GM13977 (cell line): Measurements from ENCODE around the gene CDKN2D.

ENCODE experiments used
- DNase-seq: peaks from one replicate; pipeline ENCODE4 v3.0.0; 2012; ENCODE audit warnings: low spot score
- CTCF ChIP-seq: IDR thresholded peaks from 2 replicates; pipeline ENCODE4 v1.5.1; 2012; ENCODE audit warnings: mild to moderate bottlenecking, control low read depth; ENCODE audit not compliant: insufficient read depth; ENCODE audit errors: extremely low read depth, missing control alignments
- in situ Hi-C: fragments of 300-500 bp; cut with MboI; formaldehyde crosslinking; loops from one replicate; pipeline ENCODE4 v1.12.0; 2022; ENCODE audit warnings: low sequenced_read_pairs, low pct_unique_long_range_greater_than_20kb, mixed read lengths, inconsistent platforms; ENCODE audit not compliant: unreplicated experiment

The CDKN2D gene

DNA sequence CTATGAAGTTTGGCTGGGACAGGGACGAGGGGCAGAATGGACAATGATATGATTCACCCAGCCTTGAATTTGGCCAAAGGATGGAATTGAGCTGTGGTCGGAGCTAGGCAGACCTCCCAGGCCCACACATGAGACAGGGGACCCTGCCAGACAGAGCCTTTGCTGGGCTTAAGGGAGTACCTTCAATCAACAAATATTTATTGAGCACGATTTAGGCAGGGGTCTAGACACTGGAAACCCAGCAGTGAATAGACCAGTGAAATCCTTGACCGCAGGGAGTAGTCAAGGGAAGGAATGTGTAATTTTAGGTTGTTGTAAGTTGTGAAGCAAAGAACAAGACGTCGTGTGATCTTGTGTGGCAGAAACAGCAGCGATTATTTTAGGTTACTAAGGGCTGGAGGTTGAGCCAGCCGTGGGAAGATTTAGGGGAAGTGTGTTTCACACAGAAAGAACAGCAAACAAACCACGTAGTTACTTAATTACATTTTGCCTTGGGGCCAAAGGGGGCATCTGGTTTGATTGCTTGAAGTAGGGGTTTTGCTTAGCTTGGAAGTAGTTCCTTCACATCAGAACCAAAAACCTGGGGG is 35.2 kb upstream of the CDKN2D start:
- peak; percentile 69 for DNase-seq
- in situ Hi-C loops = no loop called here

DNA sequence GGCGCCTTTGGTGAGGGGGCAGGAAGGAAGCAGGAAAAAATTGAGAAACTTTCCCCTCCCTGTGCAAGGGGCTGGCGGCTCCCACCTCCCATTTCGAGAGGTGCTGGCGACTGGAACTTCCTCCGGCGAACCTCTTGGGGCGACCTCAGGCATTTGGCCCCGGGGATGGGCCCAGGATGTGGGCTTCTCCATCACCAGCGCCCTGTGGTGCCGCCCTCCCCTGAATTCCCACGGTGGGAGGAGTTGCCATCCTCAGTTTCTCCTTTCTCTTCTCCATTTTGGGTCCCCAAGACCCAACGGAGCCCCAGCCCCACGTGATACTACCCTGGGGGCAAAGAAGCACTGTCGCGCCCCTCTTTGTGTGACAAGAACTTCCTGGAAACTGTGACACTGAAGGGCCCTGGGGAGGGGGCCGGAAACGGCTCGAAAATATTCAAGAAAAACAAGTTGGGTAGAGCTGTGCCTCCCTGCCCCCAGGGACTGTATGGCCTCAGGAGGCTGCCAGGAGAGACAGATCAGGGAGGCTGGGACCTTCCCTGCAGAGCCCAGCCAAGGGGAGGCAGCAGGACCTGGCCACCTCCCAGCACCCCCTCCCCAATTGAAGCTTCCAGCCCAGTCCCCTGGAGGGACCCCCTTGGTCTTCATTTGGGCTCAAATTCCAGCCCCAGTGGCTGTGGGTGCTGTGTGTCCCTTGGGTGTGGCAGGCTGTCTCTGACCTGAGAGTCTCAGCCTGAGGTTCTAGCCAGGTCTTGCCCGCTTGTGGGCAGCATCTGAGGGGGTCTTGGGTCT is 34.5 kb upstream of the CDKN2D start:
- in situ Hi-C loops = no loop called here
- TF ChIP-seq CTCF = no peak
- peak; percentile 73 for DNase-seq

More for the DNA sequence above, 35.2 kb upstream of the CDKN2D start:
- no peak for TF ChIP-seq CTCF

- no peak for TF ChIP-seq CTCF
- DNase-seq = peak; percentile 98
- in situ Hi-C loops = no loop called here
These were observed 33.7 kb upstream of the CDKN2D start for GRCh38 chr19:10602330-10603083.

- in situ Hi-C loops = no loop called here
- DNase-seq = no peak
- no peak for TF ChIP-seq CTCF
These were observed 33.2 kb upstream of the CDKN2D start for GRCh38 chr19:10601999-10602329.

DNA sequence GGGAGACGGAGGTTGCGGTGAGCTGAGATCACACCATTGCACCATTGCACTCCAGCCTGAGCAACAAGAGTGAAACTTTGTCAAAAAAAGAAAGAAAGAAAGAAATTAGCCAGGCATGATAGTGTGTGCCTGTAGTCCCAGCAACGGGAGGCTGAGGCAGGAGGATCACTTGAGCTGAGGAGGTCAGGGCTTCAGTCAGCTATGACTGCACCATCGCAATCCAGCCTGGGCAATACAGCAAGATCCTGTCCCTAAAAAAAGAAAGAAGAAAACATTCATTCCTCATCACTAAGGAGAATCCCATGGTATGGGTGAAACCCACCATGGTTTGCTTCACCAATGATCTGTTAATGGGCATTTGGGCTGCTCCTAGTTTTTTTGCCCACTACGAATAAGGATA is 31.4 kb upstream of the CDKN2D start:
- in situ Hi-C loops = no loop called here
- no peak for DNase-seq
- TF ChIP-seq CTCF = no peak

DNA sequence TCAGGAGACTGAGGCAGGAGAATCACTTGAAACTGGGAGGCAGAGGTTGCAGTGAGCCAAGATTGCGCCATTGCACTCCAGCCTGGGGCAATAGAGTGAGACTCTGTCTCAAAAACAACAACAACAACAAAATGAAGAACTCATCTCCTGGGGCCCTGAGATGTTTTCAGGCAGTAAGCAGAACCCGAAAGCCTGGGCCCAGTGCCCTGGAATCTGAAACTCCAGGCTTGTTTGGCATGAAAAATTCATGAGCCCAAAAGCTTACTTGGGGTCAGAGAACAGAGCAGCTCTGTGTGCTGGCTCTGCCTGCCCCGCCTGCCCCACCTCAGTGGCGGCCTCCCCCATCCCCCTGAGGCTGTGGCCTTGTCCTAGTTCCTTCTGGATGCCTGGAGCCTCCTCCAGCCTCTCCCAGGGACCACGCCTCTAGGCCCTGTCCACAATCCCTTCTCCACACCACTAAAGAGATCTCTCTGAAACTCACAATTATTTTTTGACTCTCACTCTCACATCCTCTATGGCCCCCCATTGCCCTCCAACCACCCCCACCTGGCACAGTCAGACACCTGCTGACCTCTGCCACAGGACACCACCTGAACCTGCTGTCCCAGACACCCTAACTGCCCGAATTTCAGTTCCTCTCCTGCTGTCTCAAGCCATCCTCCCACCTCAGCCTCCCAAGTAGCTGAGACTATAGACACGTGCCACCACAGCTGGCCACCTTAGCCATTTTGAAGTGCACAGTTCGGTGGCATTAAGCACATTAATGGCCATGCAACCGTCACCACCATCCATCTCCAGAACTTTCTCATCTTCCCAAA is 25.2 kb upstream of the CDKN2D start:
- DNase-seq = no peak
- in situ Hi-C loops = no loop called here
- TF ChIP-seq CTCF = no peak
